Cerebellar cortex (tissue), 1 donor: ENCODE results near the gene FUS.

ENCODE experiments used
- DNase-seq: peaks from one replicate; pipeline ENCODE4 v3.0.0-alpha.2; 2015; ENCODE audit warnings: low spot score

The FUS gene

DNA sequence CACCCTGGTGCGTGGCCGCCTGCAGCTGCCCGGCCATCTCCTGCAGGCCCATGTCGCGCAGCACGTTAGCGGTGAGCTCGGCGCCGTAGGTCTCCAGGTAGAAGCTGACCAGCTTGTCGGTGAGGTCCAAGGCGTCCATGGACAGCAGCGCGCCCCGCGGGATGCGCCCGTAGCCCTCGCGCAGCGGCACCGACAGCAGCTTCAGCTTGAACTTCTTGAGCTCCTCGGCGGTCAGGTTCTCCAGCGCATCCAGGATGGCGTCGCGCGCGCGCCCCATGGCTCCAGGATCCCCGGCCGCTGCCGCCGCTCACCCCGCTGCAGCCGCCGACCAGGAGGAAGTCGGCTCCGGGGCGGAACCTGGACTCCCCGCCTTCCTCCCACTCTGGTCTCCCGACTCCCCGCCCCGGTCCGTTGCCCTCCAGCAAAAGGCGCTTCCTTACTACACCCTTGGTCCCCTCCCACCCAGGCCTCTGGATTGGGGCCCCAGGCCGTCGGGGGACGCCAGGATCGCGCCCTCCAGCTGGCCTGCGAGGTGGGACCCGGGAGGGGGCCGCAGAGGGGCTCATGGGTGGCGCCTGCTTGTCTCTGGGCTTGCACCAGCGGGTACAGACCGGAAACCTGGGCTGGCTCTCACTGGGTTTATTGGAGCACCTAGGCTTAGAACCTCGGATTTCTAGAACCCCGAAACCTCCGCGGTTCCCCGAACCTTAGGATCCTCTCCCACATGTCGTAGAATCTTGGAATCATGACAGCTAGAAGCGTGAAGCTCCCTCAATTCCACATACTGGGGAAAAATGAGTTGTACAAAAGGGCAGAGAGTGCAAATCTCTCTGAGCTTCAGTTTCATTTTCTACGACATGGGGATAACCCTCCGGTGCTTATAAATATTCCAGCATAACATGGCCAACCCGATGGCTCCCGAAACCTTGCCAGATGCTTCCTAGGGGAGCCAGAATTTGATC, 22.8 kb downstream of the FUS start, which contains the start of gene PYCARD:
Gene PYCARD (minus strand): TSS at position 347 of the 962 bp plus-strand sequence. CDS start 70 bp downstream, at position 277.
- DNase-seq, result peak; percentile 46

DNA sequence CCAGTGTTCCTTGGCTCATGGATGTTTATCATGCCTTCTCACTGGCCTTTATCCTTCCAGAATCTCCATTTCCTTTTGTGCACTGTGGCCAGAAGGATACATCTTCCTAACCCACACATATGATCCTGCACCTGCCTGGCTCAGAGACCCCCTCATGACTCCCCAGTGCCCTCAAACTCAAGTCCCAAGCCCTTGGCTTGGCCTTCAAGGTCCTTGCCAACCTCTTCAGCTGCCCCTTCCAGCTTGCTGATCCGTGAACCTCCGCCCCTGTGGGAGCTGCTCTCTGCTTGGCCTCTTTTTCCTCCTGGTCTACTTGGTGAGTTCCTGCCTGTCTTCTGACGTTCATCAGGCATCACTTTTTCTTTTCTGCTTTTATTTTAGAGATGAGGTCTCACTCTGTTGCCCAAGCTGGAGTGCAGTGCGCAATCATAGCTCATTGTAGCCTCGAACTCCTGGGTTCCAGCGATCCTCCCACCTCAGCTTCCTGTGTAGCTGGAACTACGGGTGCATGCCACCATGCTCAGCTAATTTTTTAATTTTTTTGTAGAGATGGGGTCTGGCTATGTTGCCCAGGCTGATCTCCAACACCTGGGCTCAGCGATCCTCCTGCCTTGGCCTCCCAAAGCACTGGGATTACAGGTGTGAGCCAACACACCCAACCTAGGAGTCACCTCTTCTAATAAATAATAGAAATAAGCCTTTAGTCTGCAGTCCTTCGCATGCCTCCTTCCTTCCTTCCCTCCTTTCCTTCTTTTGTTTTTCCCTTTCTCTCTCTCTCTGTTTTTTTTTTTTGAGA, 25.1 kb downstream of the FUS start:
- no peak for DNase-seq

DNA sequence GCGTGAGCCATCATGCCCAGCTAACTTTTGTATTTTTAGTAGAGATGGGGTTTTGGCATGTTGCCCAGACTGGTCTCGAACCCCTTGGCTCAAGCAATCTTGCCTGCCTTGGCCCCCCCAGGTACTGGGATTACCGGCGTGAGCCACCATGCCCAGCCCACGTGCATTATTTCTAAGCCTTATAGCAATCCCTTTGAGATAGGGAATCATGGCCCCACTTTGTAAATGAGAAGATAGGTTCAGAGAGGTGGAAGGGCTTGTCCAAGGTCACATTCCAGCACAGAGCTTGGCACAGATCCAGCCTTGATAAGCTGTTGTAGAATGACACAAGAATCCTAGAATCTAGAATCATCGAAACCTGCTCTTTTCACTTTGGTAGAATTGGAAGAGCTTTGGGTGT, 26.8 kb downstream of the FUS start:
- DNase-seq, result no peak

DNA sequence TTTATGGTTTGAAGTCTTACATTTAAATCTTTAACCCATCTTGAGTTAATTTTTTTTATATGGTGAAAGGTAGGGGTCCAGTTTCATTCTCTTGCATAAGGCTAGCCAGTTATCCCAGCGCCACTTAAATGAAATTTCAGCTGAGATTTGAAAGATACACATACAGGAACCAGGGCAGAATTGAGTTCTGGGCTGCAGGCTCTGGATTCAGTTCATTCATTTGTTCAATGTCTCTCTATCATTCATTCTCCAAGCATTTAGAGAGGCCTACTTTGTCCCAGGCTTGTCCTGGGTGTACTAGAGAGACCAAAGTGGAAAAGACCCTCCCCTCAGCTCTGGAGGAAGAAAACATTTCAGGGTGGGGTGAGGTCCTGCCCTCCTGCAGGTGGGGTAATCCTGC, 33.4 kb downstream of the FUS start:
- no peak for DNase-seq

DNA sequence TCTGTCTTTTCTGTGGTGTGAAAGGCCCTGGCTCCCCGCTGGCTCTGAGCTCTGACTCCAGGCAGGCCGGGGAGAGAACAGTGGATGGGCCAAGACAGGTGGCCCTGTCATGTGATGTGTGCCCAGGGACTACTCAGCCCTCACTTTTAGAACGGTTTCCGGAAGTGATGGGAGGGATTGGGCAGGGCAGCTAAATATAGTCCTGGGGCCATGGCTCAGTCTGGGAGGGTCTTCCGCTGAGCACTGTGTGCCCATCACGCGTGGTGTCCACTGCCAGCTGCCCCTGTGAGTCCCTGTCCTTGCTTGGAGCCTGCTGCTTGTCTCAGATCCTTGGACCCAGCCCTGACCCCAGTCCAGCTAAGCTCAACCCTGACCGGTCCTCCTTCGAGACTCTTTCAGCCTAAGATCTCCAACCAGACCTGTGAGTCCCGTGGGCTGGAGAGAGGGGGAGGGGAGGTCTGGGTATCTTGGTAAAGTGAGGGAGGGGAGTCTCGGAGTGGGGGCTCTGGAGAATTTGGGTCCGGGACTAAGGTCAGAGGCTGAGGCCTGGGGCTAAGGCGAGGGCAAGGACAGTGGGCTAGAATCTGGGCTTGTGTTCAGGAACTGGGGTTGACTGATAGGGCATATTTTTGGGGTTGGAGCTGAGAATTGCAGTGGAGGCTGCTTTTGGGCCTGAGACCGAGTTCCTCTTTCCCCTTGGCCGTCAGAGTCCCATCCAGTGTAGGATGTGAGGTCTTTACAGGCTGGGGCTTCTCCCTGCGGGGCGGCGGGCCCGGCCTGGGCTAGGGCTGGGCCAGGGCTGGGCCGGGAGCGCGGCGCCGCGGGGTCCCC, 34.2 kb downstream of the FUS start, which contains the start of gene TRIM72:
Gene TRIM72 (plus strand): TSS at position 243 of the 831 bp plus-strand sequence. CDS start 620 bp downstream, outside the sequence.
- peak; percentile 44 for DNase-seq

DNA sequence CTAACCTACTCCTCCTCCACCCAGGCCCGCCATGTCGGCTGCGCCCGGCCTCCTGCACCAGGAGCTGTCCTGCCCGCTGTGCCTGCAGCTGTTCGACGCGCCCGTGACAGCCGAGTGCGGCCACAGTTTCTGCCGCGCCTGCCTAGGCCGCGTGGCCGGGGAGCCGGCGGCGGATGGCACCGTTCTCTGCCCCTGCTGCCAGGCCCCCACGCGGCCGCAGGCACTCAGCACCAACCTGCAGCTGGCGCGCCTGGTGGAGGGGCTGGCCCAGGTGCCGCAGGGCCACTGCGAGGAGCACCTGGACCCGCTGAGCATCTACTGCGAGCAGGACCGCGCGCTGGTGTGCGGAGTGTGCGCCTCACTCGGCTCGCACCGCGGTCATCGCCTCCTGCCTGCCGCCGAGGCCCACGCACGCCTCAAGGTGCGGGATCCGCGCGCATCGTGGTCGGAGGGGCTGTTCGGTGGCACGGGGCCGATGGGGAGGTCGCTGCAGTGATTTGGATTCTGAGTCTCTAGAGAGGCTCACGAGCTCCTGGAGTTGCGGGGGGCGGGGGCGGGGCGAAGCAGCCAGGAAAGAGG, 34.9 kb downstream of the FUS start:
- DNase-seq, result peak; percentile 24

DNA sequence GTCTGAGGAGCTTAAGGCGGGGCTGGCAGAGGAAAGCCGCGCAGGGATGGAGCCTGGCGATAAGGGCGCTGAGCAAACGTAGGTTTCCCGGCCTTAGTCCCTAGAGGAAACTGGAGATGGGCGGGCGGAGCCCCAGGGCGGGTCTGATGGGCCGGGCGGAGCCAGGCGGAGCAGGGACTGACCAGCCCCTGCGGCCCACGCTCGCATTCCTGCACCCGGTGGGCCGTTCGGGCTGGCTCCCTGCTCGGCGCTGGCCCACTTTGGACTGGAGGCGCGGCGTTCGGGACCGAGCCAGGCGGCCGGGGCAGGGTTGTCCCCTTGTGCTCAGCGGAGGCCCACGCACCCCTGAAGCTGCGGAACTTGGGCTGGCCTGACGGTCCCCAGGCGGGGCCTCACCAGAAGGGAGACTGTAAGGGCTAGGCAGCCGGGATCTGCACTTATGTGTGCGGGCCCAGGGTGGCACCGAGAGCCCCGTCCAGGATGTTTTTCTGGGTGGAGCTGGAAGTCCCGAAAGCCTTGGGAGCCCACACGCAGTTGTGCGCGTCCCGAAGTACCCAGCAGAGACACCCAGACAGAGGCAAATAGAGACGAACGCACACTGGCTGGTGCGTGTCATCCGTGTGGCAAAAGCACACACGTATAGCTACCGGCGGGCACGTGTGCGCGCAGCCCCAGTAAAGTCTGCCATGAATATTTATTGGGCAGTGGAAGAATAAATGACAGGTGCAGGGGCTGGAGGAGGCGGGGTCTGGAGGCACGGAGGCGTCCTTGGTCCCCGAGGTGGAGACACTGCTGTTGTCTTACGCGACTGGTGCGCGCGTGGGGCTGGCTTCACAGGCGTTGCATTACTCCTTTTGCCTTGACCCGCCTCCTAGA, 35.6 kb downstream of the FUS start:
- DNase-seq, result peak; percentile 83

DNA sequence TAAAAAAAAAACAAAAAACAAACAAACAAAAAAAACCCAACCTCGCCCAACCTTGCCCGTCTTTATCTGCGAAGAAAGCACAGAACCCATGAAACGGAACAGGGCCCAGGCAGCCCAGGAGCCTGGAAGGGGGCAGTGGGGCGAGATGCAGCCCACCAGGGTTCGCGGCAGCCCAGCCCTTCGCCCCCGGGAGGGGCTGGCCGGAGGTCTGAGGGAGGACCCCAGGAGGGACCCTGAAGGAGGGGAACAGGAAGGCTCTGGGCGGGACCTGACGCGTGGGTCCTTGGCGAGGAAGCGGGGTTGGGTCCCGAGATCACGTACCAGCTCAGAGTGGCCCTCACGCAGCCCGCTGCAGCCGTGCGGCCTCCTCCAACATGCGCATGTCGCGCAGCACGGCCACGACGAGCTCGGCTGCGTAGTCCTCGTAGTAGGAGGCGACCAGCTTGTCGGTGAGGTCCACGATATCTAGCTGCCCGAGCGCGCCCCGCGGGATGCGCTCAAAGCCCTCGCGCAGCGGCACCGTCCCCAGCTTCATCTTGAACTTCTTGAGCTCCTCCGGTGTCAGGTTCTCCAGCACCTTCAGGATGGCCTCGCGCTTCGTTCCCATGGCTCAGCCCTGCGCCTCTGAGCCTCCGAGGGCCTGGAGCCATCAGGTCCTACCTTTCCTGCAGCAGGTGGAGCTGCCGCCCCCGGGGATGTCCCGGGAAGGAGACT, 36.6 kb downstream of the FUS start, which contains the start of gene PYDC1:
Gene PYDC1 (minus strand): TSS at position 714 of the 714 bp plus-strand sequence. CDS start 107 bp downstream, at position 607.
- peak; percentile 55 for DNase-seq

DNA sequence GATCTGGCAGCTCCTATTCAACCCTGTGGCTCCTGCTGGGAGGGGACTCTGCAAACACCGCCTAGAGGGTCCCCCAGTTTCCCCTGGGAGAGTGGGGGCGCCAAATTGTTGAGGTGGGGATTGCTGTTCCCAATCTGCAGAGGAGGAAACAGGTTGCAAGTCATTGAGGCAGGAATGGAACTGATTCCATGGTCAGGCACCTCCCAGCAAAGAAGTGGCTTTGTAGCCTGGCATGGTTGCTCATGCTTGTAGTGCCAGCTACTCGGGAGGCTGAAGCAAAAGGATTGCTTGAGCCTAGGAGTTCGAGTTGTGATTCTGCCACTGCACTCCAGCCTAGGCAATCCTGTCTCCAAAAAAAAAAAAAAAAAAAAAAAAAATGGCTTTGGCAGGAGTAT, 37.2 kb downstream of the FUS start:
- peak; percentile 50 for DNase-seq

DNA sequence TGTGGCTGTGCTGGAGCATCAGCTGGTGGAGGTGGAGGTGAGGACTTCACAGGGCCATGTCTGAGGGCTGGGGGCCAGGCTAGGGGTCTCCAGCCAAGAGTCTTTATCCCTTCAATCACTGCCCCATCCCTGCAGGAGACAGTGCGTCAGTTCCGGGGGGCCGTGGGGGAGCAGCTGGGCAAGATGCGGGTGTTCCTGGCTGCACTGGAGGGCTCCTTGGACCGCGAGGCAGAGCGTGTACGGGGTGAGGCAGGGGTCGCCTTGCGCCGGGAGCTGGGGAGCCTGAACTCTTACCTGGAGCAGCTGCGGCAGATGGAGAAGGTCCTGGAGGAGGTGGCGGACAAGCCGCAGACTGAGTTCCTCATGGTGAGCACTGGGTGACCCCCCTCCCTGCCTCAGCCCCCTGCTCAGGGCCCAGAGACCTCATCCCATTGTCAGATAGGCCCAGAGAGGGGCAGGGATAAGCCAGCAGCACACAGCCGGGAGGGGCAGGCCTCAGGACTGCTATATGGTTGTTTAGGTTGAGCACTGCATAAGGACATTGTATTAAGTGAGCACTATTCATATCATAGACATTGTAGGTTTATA, 39.3 kb downstream of the FUS start:
- no peak for DNase-seq

DNA sequence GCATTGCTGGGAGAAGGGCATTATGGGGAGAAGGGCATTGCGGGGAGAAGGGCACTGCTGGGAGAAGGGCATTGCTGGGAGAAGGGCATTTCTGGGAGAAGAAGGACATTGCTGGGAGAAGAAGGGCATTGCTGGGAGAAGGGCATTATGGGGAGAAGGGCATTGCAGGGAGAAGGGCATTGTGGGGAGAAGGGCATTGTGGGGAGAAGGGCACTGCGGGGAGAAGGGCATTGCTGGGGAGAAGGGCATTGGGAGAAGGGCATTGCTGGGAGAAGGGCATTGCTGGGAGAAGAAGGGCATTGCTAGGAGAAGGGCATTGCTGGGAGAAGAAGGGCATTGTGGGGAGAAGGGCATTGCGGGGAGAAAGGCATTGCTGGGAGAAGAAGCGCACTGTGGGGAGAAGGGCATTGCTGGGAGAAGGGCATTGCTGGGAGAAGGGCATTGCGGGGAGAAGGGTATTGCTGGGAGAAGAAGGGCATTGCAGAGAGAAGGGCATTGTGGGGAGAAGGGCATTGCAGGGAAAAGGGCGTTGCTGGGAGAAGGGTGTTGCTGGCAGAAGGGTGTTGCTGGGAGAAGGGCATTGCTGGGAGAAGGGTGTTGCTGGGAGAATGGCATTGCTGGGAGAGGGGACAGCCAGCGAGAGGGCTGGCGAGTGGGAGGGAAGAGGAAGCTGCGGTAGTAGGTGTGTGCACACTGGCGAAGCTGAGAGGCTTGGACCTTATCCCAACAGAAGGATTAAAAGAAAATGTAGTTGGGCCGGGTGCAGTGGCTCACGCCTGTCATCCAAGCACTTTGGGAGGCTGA, 41.6 kb downstream of the FUS start:
- no peak for DNase-seq

DNA sequence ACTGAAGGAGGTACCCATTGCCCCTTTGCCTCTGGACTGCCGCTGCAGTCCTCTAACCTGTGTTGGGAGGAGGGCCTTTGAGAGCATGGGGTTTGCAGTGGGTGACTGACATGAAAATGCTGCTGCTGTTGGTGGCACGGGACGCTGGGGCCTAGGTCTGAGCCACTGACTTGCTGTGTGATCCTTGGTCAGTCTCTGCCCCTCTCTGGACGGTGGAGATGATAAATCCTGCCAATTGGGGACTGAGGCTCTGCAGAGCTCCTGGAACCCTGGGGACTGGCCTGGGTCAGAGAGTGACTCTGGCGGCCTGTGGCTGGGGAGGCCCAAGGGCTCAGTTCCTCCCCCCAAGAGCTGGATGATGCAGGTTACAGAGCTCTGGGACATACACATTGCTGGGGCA, 43.1 kb downstream of the FUS start:
- DNase-seq, result no peak

DNA sequence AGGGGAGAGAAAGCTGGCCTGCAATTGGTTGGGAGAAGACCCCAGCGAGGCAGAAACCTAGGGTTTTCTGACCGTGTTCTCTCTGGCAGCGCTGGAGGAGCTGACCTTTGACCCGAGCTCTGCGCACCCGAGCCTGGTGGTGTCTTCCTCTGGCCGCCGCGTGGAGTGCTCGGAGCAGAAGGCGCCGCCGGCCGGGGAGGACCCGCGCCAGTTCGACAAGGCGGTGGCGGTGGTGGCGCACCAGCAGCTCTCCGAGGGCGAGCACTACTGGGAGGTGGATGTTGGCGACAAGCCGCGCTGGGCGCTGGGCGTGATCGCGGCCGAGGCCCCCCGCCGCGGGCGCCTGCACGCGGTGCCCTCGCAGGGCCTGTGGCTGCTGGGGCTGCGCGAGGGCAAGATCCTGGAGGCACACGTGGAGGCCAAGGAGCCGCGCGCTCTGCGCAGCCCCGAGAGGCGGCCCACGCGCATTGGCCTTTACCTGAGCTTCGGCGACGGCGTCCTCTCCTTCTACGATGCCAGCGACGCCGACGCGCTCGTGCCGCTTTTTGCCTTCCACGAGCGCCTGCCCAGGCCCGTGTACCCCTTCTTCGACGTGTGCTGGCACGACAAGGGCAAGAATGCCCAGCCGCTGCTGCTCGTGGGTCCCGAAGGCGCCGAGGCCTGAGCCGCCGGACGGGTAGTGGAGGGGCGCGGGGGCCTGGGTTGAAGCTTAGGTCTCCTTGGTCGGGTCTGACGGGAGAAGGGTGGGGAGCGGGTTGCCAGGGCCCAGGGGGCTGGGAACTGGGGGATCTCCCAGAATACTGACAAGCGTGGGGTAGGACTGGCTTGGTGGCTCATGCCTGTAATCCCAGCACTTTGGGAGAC, 44.4 kb downstream of the FUS start:
- DNase-seq, result no peak

DNA sequence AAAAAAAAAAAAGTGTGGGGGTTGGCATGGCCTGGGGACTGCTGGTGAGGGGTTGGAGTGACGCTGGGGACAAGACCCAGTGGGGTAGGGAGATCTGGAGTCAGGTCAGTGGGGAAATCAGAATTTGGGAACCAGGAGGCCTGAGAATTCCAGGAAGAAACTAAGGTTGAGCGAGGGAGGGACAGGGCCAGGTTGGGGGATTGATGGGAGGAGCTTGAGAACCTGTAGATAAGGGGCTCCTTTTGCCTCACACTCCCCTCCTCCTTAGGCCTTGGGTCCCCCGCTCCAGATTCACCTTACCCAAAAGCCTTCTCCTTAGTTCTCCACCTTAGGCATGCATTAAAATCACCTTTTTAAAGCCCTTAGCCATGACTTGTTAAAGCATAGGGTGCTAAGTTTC, 45.3 kb downstream of the FUS start:
- DNase-seq, result no peak

DNA sequence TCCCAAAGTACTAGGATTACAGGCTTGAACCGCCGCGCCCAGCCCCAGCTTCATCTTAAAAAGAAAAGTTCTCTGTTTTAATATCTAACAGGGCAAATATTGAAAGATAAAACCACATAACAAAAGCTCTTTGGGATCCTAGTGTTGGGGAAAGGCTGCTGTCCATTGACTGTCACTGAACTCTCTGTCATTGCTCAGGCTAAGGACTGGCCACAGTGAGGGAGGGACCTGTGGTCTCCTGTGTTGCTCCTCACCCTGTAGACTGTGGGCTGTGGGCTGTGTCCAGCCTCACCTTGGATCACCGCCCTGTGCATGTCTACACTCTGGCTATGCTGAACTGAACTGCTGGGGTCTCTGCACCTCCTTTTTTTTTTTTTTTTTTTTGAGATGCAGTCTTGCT, 48.3 kb downstream of the FUS start:
- no peak for DNase-seq

DNA sequence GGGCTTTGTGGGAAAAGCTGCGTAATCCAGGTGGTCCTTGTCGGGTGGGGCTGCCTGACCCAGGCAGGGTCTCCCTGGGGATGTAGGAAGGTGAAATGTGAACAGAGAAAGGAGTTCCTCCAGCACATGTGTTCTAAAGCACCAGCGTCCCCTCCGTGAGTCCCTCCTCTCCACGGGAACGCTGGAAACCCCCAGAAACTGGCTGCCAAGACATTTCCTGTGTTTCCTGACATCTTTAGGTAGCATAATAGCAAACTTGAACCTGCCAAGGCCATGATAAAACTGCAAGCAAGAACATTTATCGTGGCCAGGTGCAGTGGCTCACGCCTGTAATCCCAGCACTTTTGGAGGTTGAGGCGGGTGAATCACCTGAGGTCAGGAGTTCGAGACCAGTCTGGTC, 49.6 kb downstream of the FUS start:
- no peak for DNase-seq

DNA sequence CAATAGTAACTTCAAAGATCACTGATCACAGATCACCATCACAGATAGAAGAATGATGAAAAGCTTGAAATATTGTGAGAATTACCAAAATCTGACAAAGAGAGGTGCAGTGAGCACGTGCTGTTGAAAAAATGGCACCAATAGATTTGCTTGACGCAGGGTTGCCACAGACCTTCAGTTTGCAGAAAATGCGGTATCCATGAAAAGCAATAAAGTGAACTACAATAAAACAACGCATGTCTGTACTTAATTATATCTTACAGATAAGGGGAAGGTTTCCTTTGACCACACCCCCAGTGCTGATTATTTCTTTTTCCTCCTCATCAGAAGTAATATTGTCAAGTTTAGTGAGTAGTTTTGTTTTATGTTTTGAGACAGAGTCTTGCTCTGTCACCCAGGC, 58.1 kb downstream of the FUS start:
- DNase-seq, result no peak
